HFF-Myc (cell line): ENCODE results near the gene WRAP73.

Experiments
- DNase-seq: peaks from one replicate; pipeline ENCODE4 v3.0.0-alpha.2; 2011; ENCODE audit warnings: low read depth; ENCODE audit errors: extremely low read depth
- H3K4me3 ChIP-seq: replicated peaks from 2 replicates; pipeline ENCODE4 v1.5.1; 2011; ENCODE audit warnings: low read depth, mild to moderate bottlenecking, control low read depth, low read length
- CTCF ChIP-seq: IDR thresholded peaks from 2 replicates; pipeline ENCODE4 v1.5.1; 2012; ENCODE audit warnings: mild to moderate bottlenecking, low read depth, low read length, control low read depth; ENCODE audit errors: missing control alignments

The WRAP73 gene

GRCh38 chr1:3597599-3597964 lies 52.3 kb downstream of the WRAP73 start:
- DNase-seq: no peak
- no peak for TF ChIP-seq CTCF
- H3K4me3 ChIP-seq: no peak overlapping the region

- DNase-seq: no peak
- TF ChIP-seq CTCF: no peak
- no peak overlapping the region for H3K4me3 ChIP-seq
Observed at GRCh38 chr1:3596663-3597598, 53.0 kb downstream of the WRAP73 start.

GRCh38 chr1:3595949-3596348 lies 54.0 kb downstream of the WRAP73 start:
- DNase-seq: no peak
- H3K4me3 ChIP-seq: no peak overlapping the region
- no peak for TF ChIP-seq CTCF

GRCh38 chr1:3594706-3595377 lies 55.1 kb downstream of the WRAP73 start:
- DNase-seq: no peak
- H3K4me3 ChIP-seq: no peak overlapping the region
- no peak for TF ChIP-seq CTCF

- H3K4me3 ChIP-seq: no peak overlapping the region
- DNase-seq: no peak
- no peak for TF ChIP-seq CTCF
Observed at GRCh38 chr1:3593745-3594144, 56.2 kb downstream of the WRAP73 start.

- no peak for TF ChIP-seq CTCF
- DNase-seq: no peak
- H3K4me3 ChIP-seq: no peak overlapping the region
Observed at GRCh38 chr1:3593334-3593733, 56.6 kb downstream of the WRAP73 start.
